Measurements from ENCODE around the gene HIPK4.
"Not testable (repeated sequence)": the region's sequence is repeated elsewhere in the genome, so short reads cannot be mapped to it uniquely, and the experiment has no call there.

HIPK4 gene

DNA sequence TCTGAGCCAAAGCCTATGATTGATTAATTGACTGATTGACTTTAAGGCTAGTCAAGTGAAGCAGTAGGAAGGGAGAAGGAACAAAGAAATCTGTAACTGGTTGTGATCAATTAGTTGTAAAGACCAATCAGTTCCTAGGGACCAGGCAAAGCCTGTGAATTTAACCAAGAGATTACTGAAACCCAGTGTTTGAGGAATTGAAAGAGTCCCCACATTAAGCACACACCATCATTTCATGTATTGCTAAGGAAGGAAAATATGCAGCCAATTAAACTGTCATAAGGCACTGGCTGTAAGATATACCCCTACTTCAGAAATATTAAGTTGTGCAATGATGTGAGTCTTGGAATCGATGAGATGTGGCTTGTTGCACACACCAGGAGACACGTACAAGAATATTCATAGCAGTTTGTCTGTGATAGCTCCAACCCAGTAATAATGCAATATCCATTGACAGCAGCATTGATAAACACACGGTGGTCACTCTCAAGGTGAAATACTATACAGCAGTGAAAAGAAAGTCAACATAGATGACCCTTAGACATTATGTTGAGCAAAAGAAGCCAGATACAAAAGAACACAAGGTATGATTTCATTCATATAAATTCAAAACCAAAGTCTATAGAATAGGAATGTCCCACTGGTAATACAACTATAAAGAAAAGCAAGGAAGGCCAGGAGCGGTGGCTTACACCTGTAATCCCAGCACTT, 50.8 kb downstream of the HIPK4 start:
- DNase-seq (ENCODE audit: low spot score) = no peak

DNA sequence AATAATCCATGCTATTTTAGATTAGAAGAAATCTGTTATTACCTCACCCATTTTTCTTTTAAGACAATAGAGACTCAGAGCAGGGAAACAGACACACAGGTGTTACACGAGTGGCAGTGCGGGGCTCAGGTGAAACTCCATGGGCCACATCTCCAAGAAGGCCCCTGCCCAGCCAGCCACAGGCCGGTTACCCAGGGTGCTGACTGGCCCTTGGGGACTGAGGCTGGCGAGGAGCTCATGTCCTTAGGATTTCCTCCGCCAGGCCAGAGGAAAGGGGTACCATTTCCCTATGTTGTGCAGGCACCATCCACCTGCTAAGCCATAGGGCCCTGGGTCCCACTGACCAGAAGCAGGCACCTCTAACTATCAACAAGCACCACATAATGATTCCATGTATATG, 52.4 kb downstream of the HIPK4 start:
- DNase-seq (ENCODE audit: low spot score) = no peak

DNA sequence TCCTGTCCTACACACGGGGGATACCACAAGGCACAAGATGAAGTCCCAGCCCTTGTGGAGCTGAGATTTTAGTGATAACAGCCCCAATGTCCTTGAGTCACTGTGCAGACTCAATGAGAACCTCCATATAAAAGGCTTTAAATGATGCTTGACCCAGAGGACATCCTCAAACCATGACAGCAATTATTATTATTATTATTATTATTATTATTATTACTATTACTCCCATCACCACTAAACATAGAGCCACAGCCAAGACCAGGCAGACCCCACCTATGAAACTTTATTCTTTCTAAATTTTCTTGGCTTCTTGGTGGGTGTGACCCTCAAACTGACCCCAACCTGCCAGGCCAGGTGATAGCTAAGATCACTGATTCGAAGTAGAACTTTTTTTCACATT, 52.9 kb downstream of the HIPK4 start:
- no peak for DNase-seq (ENCODE audit: low spot score)

DNA sequence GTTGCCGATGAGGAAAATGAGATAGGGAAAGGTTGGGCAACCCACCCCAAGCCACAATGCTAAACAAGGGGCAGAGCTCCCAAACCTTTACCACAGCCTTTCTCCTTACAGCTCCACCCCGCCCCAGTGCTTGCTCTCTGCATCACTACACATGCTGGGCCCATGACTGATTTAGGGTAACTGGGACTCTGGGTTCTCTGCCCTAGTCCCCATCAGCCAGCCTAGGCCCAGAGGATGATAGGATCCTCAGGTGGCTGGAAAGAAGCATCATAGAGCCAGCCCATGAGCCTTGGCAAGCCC, 53.4 kb downstream of the HIPK4 start:
- DNase-seq (ENCODE audit: low spot score) = no peak

DNA sequence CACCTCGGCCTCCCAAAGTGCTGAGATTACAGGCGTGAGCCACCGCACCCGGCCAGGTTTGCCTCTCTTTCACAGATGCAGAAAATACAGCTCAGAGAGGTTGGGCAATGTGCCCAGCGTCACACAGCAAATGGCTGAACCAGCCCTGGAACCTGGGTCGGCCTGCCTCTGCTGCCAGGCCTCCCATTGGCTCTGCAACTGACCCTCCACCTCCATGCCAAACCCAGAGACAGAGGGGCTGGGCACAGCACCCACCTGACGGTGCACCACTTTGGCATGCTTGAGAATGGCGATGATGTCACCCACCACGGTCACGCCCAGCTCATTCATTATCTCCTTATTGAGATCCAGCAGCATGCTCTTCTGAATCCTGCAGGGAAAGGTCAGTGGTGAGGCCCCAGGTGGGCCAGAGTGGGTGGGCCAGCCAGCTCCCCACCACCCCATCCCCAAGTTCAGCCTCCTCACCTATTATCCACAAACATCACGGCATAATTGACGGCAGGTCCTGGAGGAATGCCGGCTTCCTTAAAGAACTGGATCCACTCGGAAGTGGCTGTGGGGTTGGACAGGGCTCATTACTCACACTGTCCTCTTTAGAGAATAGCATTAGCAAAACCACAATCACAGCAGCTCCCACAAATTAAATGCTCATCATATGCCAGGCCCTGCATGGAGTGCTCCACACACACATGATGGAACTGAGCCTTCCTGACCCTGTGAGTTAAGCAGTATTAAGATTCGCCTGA, 54.0 kb downstream of the HIPK4 start:
- DNase-seq (ENCODE audit: low spot score) = no peak

GRCh38 chr19:40335101-40335500, 54.9 kb downstream of the HIPK4 start:
- no peak for DNase-seq (ENCODE audit: low spot score)

DNA sequence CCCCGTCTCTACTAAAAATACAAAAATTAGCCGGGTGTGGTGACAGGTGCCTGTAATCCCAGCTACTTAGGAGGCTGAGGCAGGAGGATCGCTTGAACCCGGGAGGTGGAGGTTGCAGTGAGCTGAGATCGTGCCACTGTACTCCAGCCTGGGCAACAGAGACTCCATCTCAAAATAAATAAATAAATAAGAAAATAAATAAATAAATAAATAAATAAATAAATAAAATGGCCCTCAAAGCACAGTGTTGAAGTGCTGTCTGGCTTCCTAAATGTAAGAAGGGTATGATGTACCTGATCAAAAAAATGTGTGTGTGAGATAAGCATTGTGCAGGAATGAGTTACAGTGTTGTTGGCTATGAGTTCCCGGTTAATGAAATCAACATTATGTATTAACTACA, 56.9 kb downstream of the HIPK4 start:
- not testable (repeated sequence) for DNase-seq (ENCODE audit: low spot score)

DNA sequence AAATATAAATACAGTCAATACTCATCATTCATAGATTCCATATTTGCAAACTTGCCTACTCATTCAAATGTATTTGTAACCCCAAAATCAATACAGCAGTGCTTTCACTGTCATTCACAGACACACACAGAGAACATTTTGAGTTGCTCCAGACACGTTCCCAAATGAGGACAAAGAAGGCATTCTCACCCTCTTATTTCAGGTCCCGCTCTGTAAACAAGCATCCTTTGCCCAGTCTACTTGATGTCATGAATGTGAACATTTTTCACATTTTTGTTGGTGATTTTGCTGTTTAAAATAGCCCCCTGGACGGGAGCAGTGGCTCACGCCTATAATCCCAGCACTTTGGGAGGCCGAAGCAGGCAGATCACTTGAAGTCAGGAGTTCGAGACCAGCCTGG, 57.3 kb downstream of the HIPK4 start:
- no peak for DNase-seq (ENCODE audit: low spot score)

- no peak for DNase-seq (ENCODE audit: low spot score)
These were observed 58.9 kb downstream of the HIPK4 start for GRCh38 chr19:40331052-40331451.

Data from CD4-positive, alpha-beta T cell treated with Interleukin-15 for 4 hours (primary cell).